NK-92 (cell line): ENCODE data around the gene CBX2.
"Not testable (repeated sequence)": the region's sequence is repeated elsewhere in the genome, so short reads cannot be mapped to it uniquely, and the experiment has no call there.

ENCODE experiments used
- DNase-seq: peaks from one replicate; lab custom pipeline; 2025; ENCODE audit not compliant: unreplicated experiment; lab: John Stamatoyannopoulos, UW

CBX2 gene

GRCh38 chr17:79769570-79770506 lies 8.1 kb upstream of the CBX2 start:
- no peak for DNase-seq

DNA sequence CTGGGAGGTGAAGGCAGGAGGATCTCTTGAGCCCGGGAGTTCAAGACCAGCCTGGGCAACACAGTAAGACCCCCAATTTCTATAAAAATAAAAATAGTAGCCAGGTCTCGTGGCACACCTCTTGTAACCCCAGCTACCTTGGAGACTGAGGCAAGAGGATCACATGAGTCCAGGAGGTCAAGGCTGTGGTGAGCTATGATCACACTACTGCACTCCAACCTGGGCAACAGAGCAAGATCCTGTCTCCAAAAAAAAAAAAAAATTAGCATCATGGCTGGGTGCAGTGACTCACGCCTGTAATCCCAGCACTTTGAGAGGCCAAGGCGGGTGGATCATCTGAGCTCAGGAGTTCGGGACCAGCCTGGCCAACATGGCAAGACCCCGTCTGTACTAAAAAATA lies 6.7 kb upstream of the CBX2 start:
- DNase-seq, result no peak

DNA sequence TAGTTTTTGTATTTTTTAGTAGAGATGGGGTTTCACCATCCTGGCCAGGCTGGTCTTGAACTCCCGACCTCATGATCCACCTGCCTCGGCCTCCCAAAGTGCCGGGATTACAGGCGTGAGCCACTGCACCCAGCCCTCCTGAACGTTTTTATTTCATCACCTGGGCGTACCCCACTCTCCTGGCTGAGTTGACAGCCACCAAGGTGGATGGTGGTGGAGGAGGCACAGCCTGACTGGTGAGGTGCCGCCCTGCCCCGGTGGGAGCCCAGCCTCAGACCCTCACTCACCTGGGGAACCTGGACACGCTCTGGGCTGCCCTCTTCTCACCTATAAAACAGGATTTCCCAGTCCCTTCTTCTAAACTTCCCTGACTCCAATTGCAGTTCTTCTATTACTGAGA lies 5.2 kb upstream of the CBX2 start:
- not testable (repeated sequence) for DNase-seq

DNA sequence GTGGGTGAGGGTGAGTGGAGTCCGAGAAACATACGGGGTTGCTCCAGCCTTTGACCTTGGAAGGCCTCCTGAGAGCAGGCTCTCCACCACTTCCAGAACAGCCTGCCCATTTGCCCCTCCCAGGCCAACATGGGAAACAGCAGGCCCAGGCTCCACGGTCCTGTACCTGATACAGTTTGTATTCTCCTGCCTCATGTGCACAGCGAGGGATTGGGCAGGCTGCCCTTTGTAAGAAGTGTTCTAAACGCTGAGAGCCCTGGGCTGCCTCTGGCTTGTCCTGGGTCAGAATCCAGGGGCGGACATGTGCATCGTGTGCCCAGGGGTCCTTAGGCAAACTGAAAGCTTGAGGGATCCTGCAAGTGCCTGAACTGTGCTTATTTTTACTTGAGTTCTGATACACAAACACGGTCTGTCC lies 3.4 kb upstream of the CBX2 start:
- DNase-seq, result no peak

GRCh38 chr17:79775632-79776031 lies 2.3 kb upstream of the CBX2 start:
- no peak for DNase-seq

GRCh38 chr17:79776376-79777119 lies 1.4 kb upstream of the CBX2 start:
- DNase-seq, result no peak

DNA sequence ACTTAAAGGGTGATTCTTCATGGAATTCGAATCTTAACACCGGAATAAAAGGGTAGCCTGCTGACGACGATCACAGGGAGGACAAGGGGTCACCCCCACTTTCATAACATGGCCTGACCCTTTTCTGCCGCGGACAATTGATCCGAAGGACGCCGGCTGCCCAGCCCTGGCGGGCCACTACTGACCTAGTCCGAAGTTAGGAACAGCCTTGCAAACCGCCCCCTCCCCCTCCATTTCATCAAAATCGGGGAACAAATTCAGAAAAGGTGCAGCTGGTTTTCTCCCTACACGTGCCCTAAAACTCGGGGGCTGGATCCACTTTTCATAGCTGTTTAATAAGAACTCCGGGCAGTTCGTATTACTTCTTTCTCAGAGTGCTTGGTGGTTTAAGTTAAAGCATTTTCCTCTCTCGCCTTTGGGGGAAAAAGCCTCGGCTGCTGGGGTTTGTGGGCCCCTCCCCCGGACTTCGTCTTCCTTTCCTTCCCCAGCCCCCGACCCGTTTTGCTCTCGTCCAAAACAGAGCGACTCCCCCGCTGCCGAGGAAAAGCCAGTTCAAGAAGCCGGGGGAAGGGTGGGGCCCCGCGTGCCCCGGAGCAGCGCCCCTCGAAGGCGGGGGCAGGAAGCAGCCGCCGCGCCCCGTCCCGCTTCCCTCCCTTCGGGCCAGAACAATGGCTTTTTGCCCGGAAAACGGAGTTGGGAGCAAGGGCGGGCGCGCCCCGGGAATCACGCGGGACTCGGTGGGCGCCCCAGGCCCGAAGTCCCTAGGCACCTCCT lies 641 bp upstream of the CBX2 start:
- DNase-seq, result no peak

- DNase-seq, result no peak
These were observed 646 bp downstream of the CBX2 start for GRCh38 chr17:79778504-79779083.

DNA sequence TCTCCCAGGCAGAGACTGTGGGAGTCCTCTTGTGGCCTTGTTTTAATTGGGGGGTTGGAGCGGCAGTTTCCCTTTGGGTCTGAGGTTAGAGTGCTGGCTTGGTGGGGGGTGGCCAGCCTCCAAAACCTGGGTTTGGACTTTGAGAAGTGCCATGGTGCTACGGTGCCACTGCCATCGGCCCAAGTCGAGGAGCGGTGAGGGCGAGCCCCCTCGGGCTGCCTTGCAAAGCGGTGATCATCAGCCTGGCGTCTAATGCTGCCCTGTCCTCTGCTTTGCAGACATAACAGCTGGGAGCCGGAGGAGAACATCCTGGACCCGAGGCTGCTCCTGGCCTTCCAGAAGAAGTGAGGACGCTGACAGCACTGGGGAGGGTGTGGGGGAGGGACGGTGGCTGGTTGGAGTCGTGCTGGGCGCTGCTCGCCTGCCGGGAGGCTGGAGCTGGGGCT lies 1.2 kb downstream of the CBX2 start:
- DNase-seq, result no peak

GRCh38 chr17:79779661-79780365 lies 1.9 kb downstream of the CBX2 start:
- no peak for DNase-seq

DNA sequence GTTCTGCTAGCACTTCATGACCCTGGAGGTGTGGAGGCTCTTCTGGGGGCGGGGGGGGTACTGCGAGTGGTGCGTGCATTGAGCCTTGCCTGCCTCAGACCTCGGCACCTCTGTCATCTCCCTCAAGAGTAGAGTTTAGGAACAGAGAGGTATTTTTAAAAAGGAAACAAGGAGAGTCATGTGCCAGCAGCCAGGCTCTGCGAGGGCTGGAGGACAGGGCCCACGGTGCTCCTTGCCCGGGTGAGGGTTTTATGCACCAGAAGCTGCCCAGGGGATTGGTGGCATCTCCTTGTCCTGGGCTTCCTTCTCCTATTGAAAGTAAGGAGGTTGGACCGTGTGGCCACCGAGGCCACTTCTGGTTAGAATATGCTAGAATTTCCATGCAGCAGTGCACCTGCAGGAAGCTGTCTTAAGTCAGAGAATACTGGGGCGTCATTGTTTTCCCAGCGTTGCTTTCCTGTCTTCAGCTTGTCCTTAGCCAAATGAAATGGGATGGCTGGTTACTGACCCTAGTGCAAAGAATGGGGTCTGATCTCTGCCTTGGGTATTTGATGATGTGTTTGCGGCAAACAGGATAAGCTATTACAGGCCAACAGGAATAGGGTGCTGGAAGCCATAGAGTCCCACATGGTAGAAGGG lies 3.2 kb downstream of the CBX2 start:
- DNase-seq, result no peak

GRCh38 chr17:79781736-79782575 lies 4.0 kb downstream of the CBX2 start:
- DNase-seq, result no peak

DNA sequence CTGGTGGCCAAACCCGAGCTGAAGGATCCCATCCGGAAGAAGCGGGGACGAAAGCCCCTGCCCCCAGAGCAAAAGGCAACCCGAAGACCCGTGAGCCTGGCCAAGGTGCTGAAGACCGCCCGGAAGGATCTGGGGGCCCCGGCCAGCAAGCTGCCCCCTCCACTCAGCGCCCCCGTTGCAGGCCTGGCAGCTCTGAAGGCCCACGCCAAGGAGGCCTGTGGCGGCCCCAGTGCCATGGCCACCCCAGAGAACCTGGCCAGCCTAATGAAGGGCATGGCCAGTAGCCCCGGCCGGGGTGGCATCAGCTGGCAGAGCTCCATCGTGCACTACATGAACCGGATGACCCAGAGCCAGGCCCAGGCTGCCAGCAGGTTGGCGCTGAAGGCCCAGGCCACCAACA lies 5.9 kb downstream of the CBX2 start:
- DNase-seq, result no peak

DNA sequence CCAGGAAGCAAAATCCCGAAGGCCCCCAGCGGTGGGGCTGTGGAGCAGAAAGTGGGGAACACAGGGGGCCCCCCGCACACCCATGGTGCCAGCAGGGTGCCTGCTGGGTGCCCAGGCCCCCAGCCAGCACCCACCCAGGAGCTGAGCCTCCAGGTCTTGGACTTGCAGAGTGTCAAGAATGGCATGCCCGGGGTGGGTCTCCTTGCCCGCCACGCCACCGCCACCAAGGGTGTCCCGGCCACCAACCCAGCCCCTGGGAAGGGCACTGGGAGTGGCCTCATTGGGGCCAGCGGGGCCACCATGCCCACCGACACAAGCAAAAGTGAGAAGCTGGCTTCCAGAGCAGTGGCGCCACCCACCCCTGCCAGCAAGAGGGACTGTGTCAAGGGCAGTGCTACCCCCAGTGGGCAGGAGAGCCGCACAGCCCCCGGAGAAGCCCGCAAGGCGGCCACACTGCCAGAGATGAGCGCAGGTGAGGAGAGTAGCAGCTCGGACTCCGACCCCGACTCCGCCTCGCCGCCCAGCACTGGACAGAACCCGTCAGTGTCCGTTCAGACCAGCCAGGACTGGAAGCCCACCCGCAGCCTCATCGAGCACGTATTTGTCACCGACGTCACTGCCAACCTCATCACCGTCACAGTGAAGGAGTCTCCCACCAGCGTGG lies 6.5 kb downstream of the CBX2 start:
- no peak for DNase-seq

- DNase-seq, result no peak
These were observed 7.3 kb downstream of the CBX2 start for GRCh38 chr17:79785017-79785899.

DNA sequence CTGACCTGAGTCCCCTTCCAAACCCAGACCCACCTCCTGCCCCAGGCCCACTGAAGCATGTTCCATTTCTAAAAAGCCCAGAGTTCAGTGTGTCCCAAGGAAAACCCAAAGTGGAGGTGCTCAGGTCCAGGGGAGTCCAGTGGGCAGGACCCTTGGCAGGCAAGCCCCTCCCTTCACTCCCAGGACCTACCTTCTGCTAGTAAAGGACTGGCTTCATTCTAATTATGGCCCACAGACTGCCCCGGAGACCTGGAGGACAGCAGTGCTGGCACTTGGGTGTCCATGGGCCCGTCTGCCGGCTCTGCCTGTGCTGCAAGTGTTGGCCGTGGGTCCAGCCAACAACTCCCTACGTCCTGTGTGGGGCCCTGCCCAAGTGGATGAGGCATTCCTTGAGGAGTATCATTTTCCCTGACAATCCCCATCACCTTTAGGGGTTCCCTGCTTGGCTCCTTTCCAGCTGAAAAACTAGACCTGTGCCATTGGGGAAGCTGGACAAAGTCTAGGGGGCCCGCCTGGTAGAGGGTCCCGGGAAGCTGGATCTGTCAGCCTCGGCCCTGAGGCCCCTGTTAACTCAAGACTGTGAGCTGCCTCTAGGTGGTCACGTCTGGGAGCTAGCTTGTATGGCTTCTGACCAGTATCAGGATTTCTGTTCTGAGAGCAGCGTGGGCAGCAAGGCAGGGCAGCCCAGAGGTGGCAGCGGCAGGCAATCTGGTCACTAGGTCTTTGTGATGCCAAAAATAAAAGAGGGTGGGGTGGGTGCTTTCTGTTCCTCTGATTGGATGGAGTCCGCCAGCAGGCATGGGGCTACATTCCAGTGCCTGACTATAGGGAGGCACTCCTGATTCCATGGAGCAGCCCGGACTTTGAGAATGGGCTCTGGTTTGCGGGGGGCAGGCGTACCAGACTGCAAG lies 8.2 kb downstream of the CBX2 start:
- no peak for DNase-seq
